AG04450 (cell line): ENCODE measurements around the gene ZNF410. TPM values are rescaled to one million over a fixed set of nuclear protein-coding genes. Genes with fewer than 3 reads are reported as not detected.

Experiments
- CTCF ChIA-PET: fragments of 300-600, 350-600 bp; formaldehyde crosslinking; extraction: SDS; loops from one replicate; lab custom pipeline; 2022; ENCODE audit warnings: antibody characterized with exemption, inconsistent platforms; lab: Charles Lee
- POLR2A ChIA-PET: fragments of 350-600 bp; formaldehyde crosslinking; extraction: SDS; loops from one replicate; lab custom pipeline; 2021; ENCODE audit warnings: antibody characterized with exemption, inconsistent platforms; lab: Yijun Ruan, JAX
- DNase-seq: peaks from one replicate; pipeline ENCODE4 v3.0.0-alpha.2; 2011; ENCODE audit warnings: low read depth, low spot score
- H3K27ac ChIP-seq: one replicate; pipeline ENCODE4 v1.5.1; 2012; ENCODE audit warnings: low read depth, low read length, control low read depth
- H3K27me3 ChIP-seq: one replicate; pipeline ENCODE4 v1.6.0; 2012; ENCODE audit warnings: low read length; ENCODE audit not compliant: control insufficient read depth, insufficient read depth
- H3K4me3 ChIP-seq: 2 replicates; pipeline ENCODE4 v1.5.1; 2011; ENCODE audit warnings: mild to moderate bottlenecking, low read depth, low read length, control low read depth
- H3K9me3 ChIP-seq: 2 replicates; pipeline ENCODE4 v1.5.1; 2012; ENCODE audit warnings: low read length; ENCODE audit not compliant: control insufficient read depth, insufficient read depth
- CTCF ChIP-seq: IDR thresholded peaks from 2 replicates; pipeline ENCODE4 v1.5.1; 2011; ENCODE audit warnings: low read depth, low read length, control low read depth, inconsistent platforms
- polyA plus RNA-seq: library from polyadenylated mRNA; depleted of rRNA; stranded (reverse); fragments of >200 nt; gene quantifications from 2 replicates; pipeline ENCODE4 v1.2.3, GENCODE V29; 2011

The ZNF410 gene
- polyA plus RNA-seq, 1 experiment: 54.5 TPM

- Histone ChIP-seq H3K4me3 (no peak overlapping the region), H3K9me3 (peaks cover 5% of the 10 kb centered on the region; the same call in 1 of the 2 replicates), H3K27ac (no peak overlapping the region), H3K27me3 (no peaks in the 10 kb centered on the region)
- DNase-seq: no peak
- ChIA-PET POLR2A (interaction anchor here (1.1 kb wide), 1 partner anchor 61 kb away, joined by 3 read pairs; no protein-coding TSS in a partner anchor), CTCF (interaction anchor here (1.4 kb wide), 1 partner anchor 118 kb away, joined by 5 read pairs; no protein-coding TSS in a partner anchor)
- TF ChIP-seq CTCF: no peak
Observed at GRCh38 chr14:73846947-73847346, 39.7 kb upstream of the ZNF410 start.

GRCh38 chr14:73851000-73851399 lies 35.7 kb upstream of the ZNF410 start:
- CTCF ChIA-PET: interaction anchor here (0.5 to 1.5 kb wide), 5 partner anchors 19 to 395 kb away, joined by 3 to 8 read pairs (median 3); no protein-coding TSS in a partner anchor
- no peak for TF ChIP-seq CTCF
- H3K27ac ChIP-seq: peak overlapping the region; percentile 11
- no peaks in the 10 kb centered on the region for H3K27me3 ChIP-seq
- H3K4me3 ChIP-seq: peak overlapping the region; percentile 70
- H3K9me3 ChIP-seq: peaks cover 2% of the 10 kb centered on the region; the same call in 1 of the 2 replicates
- no peak for DNase-seq
- POLR2A ChIA-PET: interaction anchor here (0.6 to 2.5 kb wide), 4 partner anchors 23 to 91 kb away, joined by 3 to 13 read pairs (median 5); partner anchors contain the start of gene ZNF410

- no peaks in the 10 kb centered on the region for H3K9me3 ChIP-seq
- H3K27ac ChIP-seq: peak within 1 kb of the TSS; percentile 87
- CTCF ChIA-PET: interaction anchor here (0.5 to 1.5 kb wide), 4 partner anchors 20 to 394 kb away, joined by 3 read pairs; no protein-coding TSS in a partner anchor
- peak; percentile 94 for DNase-seq
- peak; percentile 18; the same call in 1 of the 2 replicates for TF ChIP-seq CTCF
- H3K4me3 ChIP-seq: peak within 1 kb of the TSS; percentile 70
- no peaks in the 10 kb centered on the region for H3K27me3 ChIP-seq
- POLR2A ChIA-PET: interaction anchor here (0.5 to 2.5 kb wide), 6 partner anchors 22 to 361 kb away, joined by 3 to 13 read pairs (median 4); partner anchors contain the start of gene ZNF410
Observed at GRCh38 chr14:73851567-73852382, 34.9 kb upstream of the ZNF410 start, which contains the start of gene PTGR2. PTGR2 (plus strand) TSS chr14:73851831; CDS start chr14:73858863, 7,032 bp downstream.

GRCh38 chr14:73859145-73859544 lies 27.5 kb upstream of the ZNF410 start:
- no peak for DNase-seq
- Histone ChIP-seq H3K9me3 (no peaks in the 10 kb centered on the region), H3K27me3 (no peaks in the 10 kb centered on the region), H3K4me3 (no peak overlapping the region), H3K27ac (no peak overlapping the region)
- POLR2A ChIA-PET: no interaction called here
- no peak for TF ChIP-seq CTCF
- CTCF ChIA-PET: no interaction called here
